Measurements from ENCODE around the gene TBC1D24.

Gene TBC1D24

DNA sequence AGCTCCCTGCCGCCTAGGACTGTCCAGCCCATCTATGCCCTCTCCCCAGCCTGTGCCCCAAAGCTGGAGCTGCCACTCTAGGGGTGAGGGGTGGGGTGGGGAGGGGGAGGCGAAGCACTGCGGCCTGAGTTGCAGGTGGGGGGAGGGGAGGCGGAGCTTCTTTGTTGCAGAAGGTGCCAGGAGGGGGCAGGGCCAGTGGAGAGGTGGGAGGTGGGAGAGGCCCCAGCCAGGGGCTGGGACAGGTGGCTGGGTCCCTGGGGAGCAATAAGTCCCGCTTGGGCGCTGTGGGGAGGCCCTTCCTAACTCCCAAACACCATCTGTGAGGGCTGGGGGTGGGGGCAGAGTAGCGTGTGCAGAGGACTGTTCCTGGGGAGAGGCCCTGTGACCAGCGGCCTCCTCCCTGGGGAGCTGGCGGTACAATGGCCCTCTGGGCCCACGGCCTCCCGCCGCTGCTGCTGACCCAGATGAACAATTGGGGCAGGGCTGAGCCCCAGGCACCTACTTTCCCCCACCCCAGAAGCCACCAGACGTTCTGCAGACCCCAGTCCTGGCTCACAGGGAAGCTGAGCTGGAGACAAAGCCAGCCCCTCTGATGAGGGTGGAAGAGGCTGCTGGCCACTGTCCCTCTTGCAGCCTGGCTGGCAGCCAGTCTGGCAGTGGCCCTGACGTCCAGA lies 6.1 kb upstream of the TBC1D24 start:
- H3K23ac ChIP-seq (ENCODE audit: low read depth, low read length, poor library complexity) = peak overlapping the region; percentile 85
- H3K4me3 ChIP-seq (ENCODE audit: low read length in 2 of 2) = peak overlapping the region in 1 of 2 donors; percentile 4
- peak overlapping the region; percentile 100 for H3K18ac ChIP-seq (ENCODE audit: low read length)
- H2BK120ac ChIP-seq (ENCODE audit: low read depth, low read length) = peak overlapping the region; percentile 95
- H3K14ac ChIP-seq (ENCODE audit: low read length) = peak overlapping the region; percentile 84
- H3K4me1 ChIP-seq (ENCODE audit: control insufficient read depth in 2 of 2, insufficient read depth in 1 of 2, low read depth in 1 of 2, low read length in 2 of 2) = peaks cover 32 to 41% of the 10 kb centered on the region in 2 donors
- no CpG with 5 or more reads among the region's 14 CpGs for WGBS, 2 donors (ENCODE audit: extremely low coverage in 2 of 2, insufficient read length in 2 of 2, insufficient replicate concordance in 1 of 2)
- peak overlapping the region; percentile 100 for H4K8ac ChIP-seq (ENCODE audit: low read depth, low read length)
- peak overlapping the region; percentile 98 for H2BK12ac ChIP-seq (ENCODE audit: low read length)
- DNase-seq (ENCODE audit: low spot score) = no peak
- peaks cover 0 to 7% (median 0%) of the 10 kb centered on the region in 3 experiments for H3K27me3 ChIP-seq (ENCODE audit: control insufficient read depth in 3 of 3, insufficient read depth in 3 of 3, low read depth in 1 of 3, low read length in 3 of 3)
- H4K91ac ChIP-seq (ENCODE audit: low read depth, low read length, poor library complexity) = peak overlapping the region; percentile 97
- H3K4me2 ChIP-seq (ENCODE audit: insufficient read depth, low read length, poor library complexity, severe bottlenecking) = peak overlapping the region; percentile 86
- peaks cover 2 to 5% of the 10 kb centered on the region in 2 donors for H3K36me3 ChIP-seq (replicated peaks in 1 of 2; ENCODE audit: control insufficient read depth in 2 of 2, insufficient read depth in 2 of 2, low read length in 2 of 2)
- peak overlapping the region; percentile 100 for H2AK5ac ChIP-seq (ENCODE audit: low read depth, low read length)
- H3K4ac ChIP-seq (ENCODE audit: low read length) = peak overlapping the region; percentile 98
- H3K9me3 ChIP-seq (replicated peaks in 1 of 2; ENCODE audit: control insufficient read depth in 2 of 2, insufficient read depth in 1 of 2, low read depth in 1 of 2, low read length in 2 of 2) = no peaks in the 10 kb centered on the region
- peak overlapping the region; percentile 97 for H2BK5ac ChIP-seq (ENCODE audit: low read length)
- peak overlapping the region; percentile 1 for H3K27ac ChIP-seq (replicated peaks; ENCODE audit: low read length)
- H3K79me1 ChIP-seq (ENCODE audit: low read depth, low read length) = peaks cover 6% of the 10 kb centered on the region
- H2BK15ac ChIP-seq (ENCODE audit: low read length) = peak overlapping the region; percentile 88
- H2AFZ ChIP-seq (ENCODE audit: low read length) = peak overlapping the region; percentile 70
- H3K9ac ChIP-seq (ENCODE audit: low read depth, low read length, poor library complexity) = peak overlapping the region; percentile 99

DNA sequence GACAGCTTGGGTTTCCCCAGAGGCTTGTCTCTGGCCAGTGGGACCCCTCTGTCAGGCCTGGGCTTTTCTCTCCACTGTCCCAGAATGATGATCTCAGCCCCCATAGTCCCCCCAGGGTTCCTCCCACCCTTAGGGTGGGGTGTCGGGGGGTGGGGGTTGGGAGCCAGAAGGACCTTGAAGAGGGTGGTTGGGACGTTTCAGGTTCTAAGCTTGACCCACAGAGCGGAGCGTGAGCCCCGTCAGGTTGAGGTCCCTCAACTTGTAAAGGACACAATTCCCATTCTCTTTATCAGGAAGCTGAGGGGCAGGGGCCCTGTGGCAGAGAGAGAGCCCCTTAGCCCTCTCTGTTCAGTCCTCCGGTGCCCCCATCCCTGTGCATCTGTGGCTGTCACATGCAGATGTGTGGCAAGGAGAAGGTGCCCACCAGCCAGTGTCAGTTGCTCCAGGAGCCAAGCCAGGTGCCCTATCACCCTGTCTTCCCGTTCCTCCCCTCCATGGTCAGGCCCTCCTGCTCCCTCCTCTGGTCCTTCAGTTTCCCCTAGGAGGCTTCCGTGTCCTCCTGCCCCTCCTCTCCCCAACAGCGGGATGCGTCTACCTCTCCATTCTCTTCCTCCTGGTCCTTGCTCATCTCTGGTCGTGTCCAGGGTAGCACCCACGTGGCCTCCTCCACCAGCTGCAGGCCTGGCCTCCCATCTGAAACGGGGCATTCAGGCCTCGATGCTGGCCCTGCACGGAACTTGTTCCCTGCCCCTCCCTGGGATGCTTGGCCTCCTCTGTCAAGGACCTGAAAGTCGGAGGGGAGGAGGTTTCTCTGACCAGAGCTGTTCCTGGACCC lies 5.3 kb upstream of the TBC1D24 start:
- Histone ChIP-seq H3K36me3 (replicated peaks in 1 of 2; ENCODE audit: control insufficient read depth in 2 of 2, insufficient read depth in 2 of 2, low read length in 2 of 2) (peaks cover 2 to 3% of the 10 kb centered on the region in 2 donors), H2BK12ac (ENCODE audit: low read length) (peak overlapping the region; percentile 98), H3K18ac (ENCODE audit: low read length) (peak overlapping the region; percentile 94), H4K91ac (ENCODE audit: low read depth, low read length, poor library complexity) (peak overlapping the region; percentile 9), H2AFZ (ENCODE audit: low read length) (peak overlapping the region; percentile 70), H2BK5ac (ENCODE audit: low read length) (peak overlapping the region; percentile 95), H4K8ac (ENCODE audit: low read depth, low read length) (peak overlapping the region; percentile 99), H3K23ac (ENCODE audit: low read depth, low read length, poor library complexity) (peak overlapping the region; percentile 97), H2BK15ac (ENCODE audit: low read length) (peak overlapping the region; percentile 88), H3K4me3 (ENCODE audit: low read length in 2 of 2) (no peak overlapping the region), H3K9ac (ENCODE audit: low read depth, low read length, poor library complexity) (peak overlapping the region; percentile 78), H2AK5ac (ENCODE audit: low read depth, low read length) (peak overlapping the region; percentile 100), H3K27ac (replicated peaks; ENCODE audit: low read length) (no peak overlapping the region), H2BK120ac (ENCODE audit: low read depth, low read length) (peak overlapping the region; percentile 95), H3K4me2 (ENCODE audit: insufficient read depth, low read length, poor library complexity, severe bottlenecking) (peak overlapping the region; percentile 31), H3K4me1 (ENCODE audit: control insufficient read depth in 2 of 2, insufficient read depth in 1 of 2, low read depth in 1 of 2, low read length in 2 of 2) (peaks cover 32 to 41% of the 10 kb centered on the region in 2 donors), H3K9me3 (replicated peaks in 1 of 2; ENCODE audit: control insufficient read depth in 2 of 2, insufficient read depth in 1 of 2, low read depth in 1 of 2, low read length in 2 of 2) (no peaks in the 10 kb centered on the region), H3K4ac (ENCODE audit: low read length) (peak overlapping the region; percentile 98), H3K27me3 (ENCODE audit: control insufficient read depth in 3 of 3, insufficient read depth in 3 of 3, low read depth in 1 of 3, low read length in 3 of 3) (peaks cover 0 to 14% (median 0%) of the 10 kb centered on the region in 3 experiments), H3K14ac (ENCODE audit: low read length) (peak overlapping the region; percentile 75), H3K79me1 (ENCODE audit: low read depth, low read length) (peaks cover 10% of the 10 kb centered on the region)
- WGBS, 2 donors (ENCODE audit: extremely low coverage in 2 of 2, insufficient read length in 2 of 2, insufficient replicate concordance in 1 of 2) = no CpG with 5 or more reads among the region's 16 CpGs
- DNase-seq (ENCODE audit: low spot score) = no peak

DNA sequence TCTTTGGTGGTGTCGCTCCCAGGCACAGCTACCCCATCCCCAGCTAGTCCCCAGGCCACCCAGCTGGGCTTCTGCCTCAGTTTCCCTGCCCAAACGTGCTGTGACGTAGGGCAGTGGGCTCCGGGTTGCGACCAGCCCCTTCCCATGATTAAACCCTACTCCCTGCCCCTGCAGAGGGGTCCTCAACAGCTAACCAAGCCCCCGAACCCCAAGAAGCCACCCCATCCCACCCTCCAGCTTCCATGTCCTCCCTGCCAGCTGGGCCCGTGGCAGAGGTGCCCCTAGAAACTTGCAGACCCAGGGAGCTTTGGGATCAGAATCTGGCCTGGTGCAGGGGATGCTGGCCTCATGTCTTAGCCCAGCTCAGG lies 4.7 kb upstream of the TBC1D24 start:
- Histone ChIP-seq H3K4me3 (ENCODE audit: low read length in 2 of 2) (no peak overlapping the region), H3K4me2 (ENCODE audit: insufficient read depth, low read length, poor library complexity, severe bottlenecking) (no peak overlapping the region), H3K4me1 (ENCODE audit: control insufficient read depth in 2 of 2, insufficient read depth in 1 of 2, low read depth in 1 of 2, low read length in 2 of 2) (peaks cover 32 to 41% of the 10 kb centered on the region in 2 donors), H3K27ac (replicated peaks; ENCODE audit: low read length) (no peak overlapping the region), H2AK5ac (ENCODE audit: low read depth, low read length) (peak overlapping the region; percentile 100), H3K36me3 (replicated peaks in 1 of 2; ENCODE audit: control insufficient read depth in 2 of 2, insufficient read depth in 2 of 2, low read length in 2 of 2) (peaks cover 2 to 3% of the 10 kb centered on the region in 2 donors), H3K9me3 (replicated peaks in 1 of 2; ENCODE audit: control insufficient read depth in 2 of 2, insufficient read depth in 1 of 2, low read depth in 1 of 2, low read length in 2 of 2) (no peaks in the 10 kb centered on the region), H2BK5ac (ENCODE audit: low read length) (peak overlapping the region; percentile 95), H4K91ac (ENCODE audit: low read depth, low read length, poor library complexity) (no peak overlapping the region), H2BK12ac (ENCODE audit: low read length) (peak overlapping the region; percentile 98), H3K27me3 (ENCODE audit: control insufficient read depth in 3 of 3, insufficient read depth in 3 of 3, low read depth in 1 of 3, low read length in 3 of 3) (peaks cover 0 to 14% (median 0%) of the 10 kb centered on the region in 3 experiments), H3K79me1 (ENCODE audit: low read depth, low read length) (peaks cover 11% of the 10 kb centered on the region), H2BK120ac (ENCODE audit: low read depth, low read length) (peak overlapping the region; percentile 95), H3K9ac (ENCODE audit: low read depth, low read length, poor library complexity) (peak overlapping the region; percentile 53), H3K4ac (ENCODE audit: low read length) (peak overlapping the region; percentile 98), H4K8ac (ENCODE audit: low read depth, low read length) (no peak overlapping the region), H2BK15ac (ENCODE audit: low read length) (peak overlapping the region; percentile 88), H3K23ac (ENCODE audit: low read depth, low read length, poor library complexity) (peak overlapping the region; percentile 97), H3K18ac (ENCODE audit: low read length) (peak overlapping the region; percentile 94), H2AFZ (ENCODE audit: low read length) (peak overlapping the region; percentile 90), H3K14ac (ENCODE audit: low read length) (peak overlapping the region; percentile 9)
- DNase-seq (ENCODE audit: low spot score) = no peak
- WGBS, 2 donors (ENCODE audit: extremely low coverage in 2 of 2, insufficient read length in 2 of 2, insufficient replicate concordance in 1 of 2) = no CpG with 5 or more reads among the region's 7 CpGs
